Urinary bladder (tissue), 4 donors: ENCODE measurements around the gene H2BW1. TPM values are rescaled to one million over a fixed set of nuclear protein-coding genes. Genes with fewer than 3 reads are reported as not detected.
"Not testable (repeated sequence)": the region's sequence is repeated elsewhere in the genome, so short reads cannot be mapped to it uniquely, and the experiment has no call there.

Experiments
- DNase-seq: peaks from one replicate; pipeline ENCODE4 v3.0.0-alpha.2; 2015; ENCODE audit errors: extremely low spot score
- H3K27ac ChIP-seq: one replicate; pipeline ENCODE4 v1.5.1; 2013; ENCODE audit warnings: low read depth, mild to moderate bottlenecking, moderate library complexity
- H3K36me3 ChIP-seq: one replicate; pipeline ENCODE4 v1.6.1; 2013; ENCODE audit warnings: mild to moderate bottlenecking, moderate library complexity; ENCODE audit not compliant: insufficient read depth
- H3K4me1 ChIP-seq: one replicate; pipeline ENCODE4 v1.6.1; 2013; ENCODE audit warnings: mild to moderate bottlenecking, moderate library complexity; ENCODE audit not compliant: insufficient read depth
- H3K4me3 ChIP-seq: one replicate; pipeline ENCODE4 v1.5.1; 2013; ENCODE audit warnings: low read depth, low read length
- whole genome bisulfite sequencing: extraction: QIAGEN DNeasy Blood & Tissue Kit; methylation state at CpG from one replicate; pipeline ENCODE4 v1.1.7; 2013; 5-methylcytosine and 5-hydroxymethylcytosine counted together
- polyA plus RNA-seq: library from polyadenylated mRNA; stranded (reverse); fragments of 200-250 nt; gene quantifications from one replicate; pipeline ENCODE4 v1.2.3, GENCODE V29; 2013
- total RNA-seq: library from RNA; depleted of rRNA; stranded (reverse); fragments of >200 nt; gene quantifications from one replicate; pipeline ENCODE4 v1.2.3, GENCODE V29; 2014
- donor health status: healthy with polysubstance abuse.
- donor health status: healthy.

H2BW1 gene
- total RNA-seq (not detected), polyA plus RNA-seq (not detected)

GRCh38 chrX:104013606-104014005 lies at the start of gene H2BW1:
Gene H2BW1, minus strand, starts transcription at chrX:104013708. Its CDS starts 132 bp downstream, at chrX:104013576.
- DNase-seq = no peak
- H3K4me3 ChIP-seq = no peak within 1 kb of the TSS
- 90% methylated on average over 20 of the region's 20 CpGs for WGBS

DNA sequence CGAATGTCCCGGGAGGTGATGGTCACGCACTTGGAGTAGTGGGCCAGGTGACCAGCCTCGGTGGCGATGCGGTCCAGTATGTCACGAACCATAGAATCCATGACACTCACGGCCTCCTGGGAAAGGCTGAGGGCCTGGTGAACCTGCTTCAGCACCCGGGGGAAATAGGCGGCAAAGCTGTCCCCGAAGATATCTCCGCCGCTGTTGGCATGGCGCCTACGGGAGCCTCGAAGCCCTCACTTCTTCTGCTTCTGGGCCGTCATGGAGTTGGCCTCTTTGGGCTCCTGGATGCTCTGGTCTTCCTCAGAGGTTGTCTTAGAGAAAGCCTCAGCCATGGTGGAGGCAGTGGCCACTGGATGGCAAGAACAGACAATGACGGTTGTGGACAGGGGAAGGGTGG lies 49.1 kb upstream of the H2BW1 start:
- H3K36me3 ChIP-seq = not testable (repeated sequence)

More at GRCh38 chrX:104013606-104014005, at the start of gene H2BW1:
- H3K4me1 ChIP-seq = no peaks in the 10 kb centered on the region
- no peak within 1 kb of the TSS for H3K27ac ChIP-seq
- H3K36me3 ChIP-seq = no peaks in the 10 kb centered on the region

DNA sequence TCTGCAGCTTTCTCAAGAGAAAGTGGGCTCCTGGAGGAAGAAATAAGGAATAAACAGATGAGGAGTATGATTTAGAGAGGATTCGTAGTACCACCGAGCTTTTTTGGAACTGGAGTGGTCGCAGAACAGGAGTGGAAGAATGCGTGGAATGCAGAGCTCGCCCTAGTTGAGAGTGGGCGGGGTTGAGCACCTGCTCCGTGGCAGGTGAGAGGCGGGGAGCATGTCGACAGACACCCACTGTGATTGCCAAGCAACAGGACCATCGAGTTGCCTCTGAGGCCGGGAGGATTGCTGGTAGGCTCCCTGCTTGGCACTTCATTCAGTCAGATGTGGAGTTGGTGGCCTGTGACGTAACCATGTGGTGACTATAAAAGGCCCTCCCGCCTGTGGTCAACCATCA lies 41.4 kb upstream of the H2BW1 start:
- not testable (repeated sequence) for H3K4me1 ChIP-seq, H3K27ac ChIP-seq, DNase-seq, H3K4me3 ChIP-seq, H3K36me3 ChIP-seq
- no CpG with 5 or more reads among the region's 13 CpGs for WGBS

More for the DNA sequence above, 49.1 kb upstream of the H2BW1 start:
- not testable (repeated sequence) for DNase-seq, H3K4me1 ChIP-seq, H3K4me3 ChIP-seq, H3K27ac ChIP-seq
- over 99% methylated on average over 9 of the region's 18 CpGs for WGBS

DNA sequence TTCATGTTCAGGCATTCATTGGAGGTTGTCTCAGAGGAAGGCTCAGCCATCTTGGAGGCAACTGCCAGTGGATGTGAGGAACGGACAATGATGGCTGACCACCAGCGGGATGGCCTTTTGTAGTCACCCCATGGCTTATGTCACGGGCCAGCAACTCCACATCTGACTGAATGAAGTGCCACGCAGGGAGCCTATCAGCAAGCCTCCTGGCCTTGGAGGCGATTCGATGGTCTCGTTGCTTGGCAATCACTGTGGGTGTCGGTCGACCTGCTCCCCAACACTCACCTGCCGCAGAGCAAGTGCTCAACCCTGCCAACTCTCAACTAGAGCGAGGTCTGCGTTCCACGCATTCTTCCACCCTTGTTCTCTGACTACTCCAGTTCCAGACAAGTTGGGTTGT lies 33.7 kb upstream of the H2BW1 start:
- no peaks in the 10 kb centered on the region for H3K4me1 ChIP-seq
- no peak overlapping the region for H3K27ac ChIP-seq
- no peaks in the 10 kb centered on the region for H3K36me3 ChIP-seq
- DNase-seq = no peak
- 89% methylated on average over 13 of the region's 13 CpGs for WGBS
- H3K4me3 ChIP-seq = no peak overlapping the region

DNA sequence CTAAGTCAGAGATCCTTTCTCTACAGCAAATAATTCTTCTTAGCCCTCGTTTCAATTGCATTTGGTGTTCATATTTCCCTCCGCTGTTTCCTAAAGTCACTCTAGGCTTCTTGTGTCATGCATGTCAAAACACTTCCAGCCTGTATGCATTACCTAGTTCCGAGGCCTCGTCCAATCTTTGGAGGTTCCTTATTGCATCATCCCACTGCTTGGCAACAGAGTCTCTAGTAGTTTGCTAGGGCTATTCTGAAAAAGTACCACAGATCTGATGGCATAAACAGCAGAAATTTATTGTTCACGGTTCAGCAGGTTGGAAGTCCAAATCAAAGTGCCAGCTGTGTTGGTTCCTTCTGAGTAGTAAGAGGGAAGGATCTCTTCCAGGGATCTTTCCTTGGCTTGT lies 32.1 kb upstream of the H2BW1 start:
- Histone ChIP-seq H3K27ac (no peak overlapping the region), H3K36me3 (no peaks in the 10 kb centered on the region), H3K4me3 (no peak overlapping the region), H3K4me1 (no peaks in the 10 kb centered on the region)
- 85% methylated on average over 5 of the region's 5 CpGs for WGBS
- DNase-seq = no peak

- WGBS = 89% methylated on average over 4 of the region's 4 CpGs
- no peak for DNase-seq
- H3K27ac ChIP-seq = no peak overlapping the region
Measured at GRCh38 chrX:104041003-104041402, 27.5 kb upstream of the H2BW1 start.

DNA sequence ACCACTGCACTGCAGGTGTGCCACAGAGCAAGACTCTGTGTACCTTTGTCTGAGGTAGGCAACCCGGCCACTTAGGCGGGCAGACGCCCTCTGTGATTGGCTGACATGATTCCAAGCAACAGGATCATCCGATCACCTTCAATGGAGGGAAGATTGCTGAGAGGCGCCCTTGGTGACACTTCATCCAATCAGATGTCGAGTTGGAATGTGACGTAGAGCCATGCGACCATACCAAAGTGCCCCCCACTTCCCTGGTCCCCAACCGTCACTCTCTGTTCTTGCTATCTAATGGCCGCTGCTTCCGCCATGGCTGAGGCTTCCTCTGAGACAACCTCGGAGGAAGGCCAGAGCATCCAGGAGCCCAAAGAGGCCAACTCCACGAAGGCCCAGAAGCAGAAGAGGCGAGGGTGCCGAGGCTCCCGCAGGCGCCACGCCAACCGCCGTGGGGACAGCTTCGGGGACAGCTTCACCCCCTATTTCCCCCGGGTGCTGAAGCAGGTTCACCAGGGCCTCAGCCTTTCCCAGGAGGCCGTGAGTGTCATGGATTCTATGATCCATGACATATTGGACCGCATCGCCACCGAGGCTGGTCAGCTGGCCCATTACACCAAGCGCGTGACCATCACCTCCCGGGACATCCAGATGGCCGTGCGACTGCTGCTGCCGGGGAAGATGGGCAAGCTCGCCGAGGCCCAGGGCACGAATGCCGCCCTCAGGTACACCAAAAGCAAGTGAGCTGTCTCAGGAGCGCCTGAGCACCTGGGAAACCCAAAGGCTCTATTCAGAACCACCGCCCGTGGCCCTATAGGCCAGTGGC lies 26.4 kb upstream of the H2BW1 start, which contains the start of gene H2BW2:
H2BW2 (plus strand) TSS at position 268 of the 817 bp plus-strand sequence; CDS start at position 307, 39 bp downstream.
- WGBS = 92% methylated on average over 39 of the region's 39 CpGs
- no peak for DNase-seq
- H3K4me3 ChIP-seq = no peak within 1 kb of the TSS
- no peaks in the 10 kb centered on the region for H3K36me3 ChIP-seq
- no peak within 1 kb of the TSS for H3K27ac ChIP-seq
- no peaks in the 10 kb centered on the region for H3K4me1 ChIP-seq

More at GRCh38 chrX:104041003-104041402, 27.5 kb upstream of the H2BW1 start:
- H3K4me1 ChIP-seq = no peaks in the 10 kb centered on the region
- H3K4me3 ChIP-seq = no peak overlapping the region
- no peaks in the 10 kb centered on the region for H3K36me3 ChIP-seq

DNA sequence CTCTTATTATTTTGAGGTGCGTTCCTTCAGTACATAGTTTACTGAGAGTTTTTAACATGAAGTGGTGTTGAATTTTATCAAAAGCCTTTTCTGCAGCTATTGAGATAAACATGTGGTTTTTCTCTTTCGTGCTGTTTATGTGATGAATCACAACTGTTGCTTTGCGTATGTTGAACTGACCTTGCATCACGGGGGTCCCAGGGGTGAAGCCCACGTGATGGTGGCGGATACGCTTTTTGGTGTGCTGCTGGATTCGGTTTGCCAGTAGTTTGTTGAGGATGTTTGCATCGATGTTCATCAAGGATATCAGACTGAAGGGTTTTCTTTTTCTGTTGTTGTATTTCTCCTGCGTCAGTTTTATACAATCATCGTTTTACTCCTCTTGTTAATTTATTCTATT lies 4.6 kb upstream of the H2BW1 start:
- WGBS = 63% methylated on average over 11 of the region's 11 CpGs
- H3K4me1 ChIP-seq = no peaks in the 10 kb centered on the region
- no peak for DNase-seq
- no peak overlapping the region for H3K27ac ChIP-seq
- no peak overlapping the region for H3K4me3 ChIP-seq
- H3K36me3 ChIP-seq = no peaks in the 10 kb centered on the region

DNA sequence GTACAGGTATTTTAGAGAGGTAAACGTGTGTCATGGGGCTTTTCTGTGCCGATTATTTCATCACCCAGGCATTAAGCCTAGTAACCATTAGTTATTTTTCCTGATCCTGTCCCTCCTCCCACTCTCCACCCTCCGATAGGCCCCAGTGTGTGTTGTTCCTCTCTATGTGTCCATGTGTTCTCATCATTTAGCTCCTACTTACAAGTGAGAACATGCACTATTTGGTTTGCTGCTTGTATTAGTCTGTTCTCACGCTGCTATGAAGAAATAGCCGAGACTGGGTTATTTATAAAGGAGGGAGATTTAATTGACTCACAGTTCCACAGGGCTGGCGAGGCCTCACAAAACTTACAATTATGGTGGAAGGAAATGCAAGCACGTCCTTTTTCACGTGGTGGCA lies 2.1 kb upstream of the H2BW1 start:
- not testable (repeated sequence) for H3K27ac ChIP-seq, DNase-seq, H3K36me3 ChIP-seq, H3K4me3 ChIP-seq, H3K4me1 ChIP-seq
- 69% methylated on average over 8 of the region's 8 CpGs for WGBS

- no peaks in the 10 kb centered on the region for H3K4me1 ChIP-seq
- H3K36me3 ChIP-seq = no peaks in the 10 kb centered on the region
- no peak for DNase-seq
- no peak overlapping the region for H3K27ac ChIP-seq
- H3K4me3 ChIP-seq = no peak overlapping the region
- 96% methylated on average over 24 of the region's 24 CpGs for WGBS
Measured at GRCh38 chrX:104013158-104013557, 350 bp downstream of the H2BW1 start.

- Histone ChIP-seq H3K27ac (no peak overlapping the region), H3K4me3 (no peak overlapping the region), H3K4me1 (no peaks in the 10 kb centered on the region), H3K36me3 (no peaks in the 10 kb centered on the region)
- DNase-seq = no peak
- WGBS = 72% methylated on average over 5 of the region's 5 CpGs
Measured at GRCh38 chrX:104008831-104009230, 4.7 kb downstream of the H2BW1 start.

DNA sequence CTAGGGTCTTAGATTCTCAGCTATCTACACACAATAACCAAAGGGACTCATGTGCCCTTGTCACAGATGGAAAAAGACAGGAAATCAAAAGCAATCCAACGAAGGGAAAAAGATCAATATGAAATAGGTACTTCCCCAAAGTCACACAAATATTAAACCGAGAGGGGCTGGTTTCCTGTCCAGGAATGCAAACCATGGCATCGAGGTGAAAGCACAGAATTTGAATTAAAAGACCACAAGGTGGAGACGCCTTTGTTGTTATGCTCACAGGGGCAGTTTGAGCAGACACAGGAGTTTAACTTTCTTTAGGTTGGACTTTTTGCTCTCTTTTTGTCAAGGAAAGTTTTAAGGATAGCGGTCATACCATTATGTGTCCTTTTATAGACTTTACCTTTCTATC lies 14.3 kb downstream of the H2BW1 start:
- WGBS = 56% methylated on average over 5 of the region's 5 CpGs
- H3K27ac ChIP-seq = no peak overlapping the region

GRCh38 chrX:103983508-103983907 lies 30.0 kb downstream of the H2BW1 start:
- not testable (repeated sequence) for H3K27ac ChIP-seq, H3K4me3 ChIP-seq, H3K4me1 ChIP-seq, DNase-seq, H3K36me3 ChIP-seq
- no CpG with 5 or more reads among the region's 13 CpGs for WGBS

More for the DNA sequence above, 14.3 kb downstream of the H2BW1 start:
- Histone ChIP-seq H3K36me3 (no peaks in the 10 kb centered on the region), H3K4me1 (no peaks in the 10 kb centered on the region), H3K4me3 (no peak overlapping the region)
- DNase-seq = no peak
